CD14-positive monocyte (primary cell): Measurements from ENCODE around the gene CCNB1. TPM values are rescaled to one million over a fixed set of nuclear protein-coding genes. Genes with fewer than 3 reads are reported as not detected.

Experiments
- DNase-seq, 3 donors: peaks; one replicate each; pipeline ENCODE4 v3.0.0-alpha.2; 2011 to 2022
- H2AFZ ChIP-seq: 2 replicates; pipeline ENCODE4 v1.6.0; 2012; ENCODE audit warnings: mild to moderate bottlenecking, low read depth, low read length, inconsistent platforms; ENCODE audit not compliant: insufficient read depth, poor library complexity, severe bottlenecking
- H3K27ac ChIP-seq, 2 donors: 1 replicate in 1 of 2; 2 replicates in 1 of 2; pipeline ENCODE4 v1.5.1; 2012 to 2013; ENCODE audit warnings: low read length in 2 of 2, control low read depth in 1 of 2, inconsistent platforms in 1 of 2, low read depth in 1 of 2, mild to moderate bottlenecking in 1 of 2
- H3K27me3 ChIP-seq, 2 donors: one replicate each; pipeline versions ENCODE4 v1.6.0 to v1.6.1; 2011 to 2013; ENCODE audit warnings: low read length in 2 of 2; ENCODE audit not compliant: control insufficient read depth in 2 of 2, insufficient read depth in 2 of 2
- H3K36me3 ChIP-seq, 2 donors: replicated peaks in 1 of 2; 1 replicate in 1 of 2; 2 replicates in 1 of 2; pipeline versions ENCODE4 v1.5.1 to v1.6.1; 2012 to 2013; ENCODE audit warnings: low read length in 2 of 2, control low read depth in 1 of 2, inconsistent platforms in 1 of 2, mild to moderate bottlenecking in 1 of 2; ENCODE audit not compliant: insufficient read depth in 2 of 2, control insufficient read depth in 1 of 2
- H3K4me1 ChIP-seq, 2 donors: 1 replicate in 1 of 2; 2 replicates in 1 of 2; pipeline versions ENCODE4 v1.5.1 to v1.6.1; 2012 to 2013; ENCODE audit warnings: low read length in 2 of 2, control low read depth in 1 of 2, inconsistent platforms in 1 of 2, mild to moderate bottlenecking in 1 of 2, moderate library complexity in 1 of 2; ENCODE audit not compliant: insufficient read depth in 2 of 2, control insufficient read depth in 1 of 2
- H3K4me2 ChIP-seq: replicated peaks from 2 replicates; pipeline ENCODE3; 2012; ENCODE audit warnings: low read length, moderate library complexity, mild to moderate bottlenecking; ENCODE audit not compliant: poor library complexity, severe bottlenecking; ENCODE audit errors: extremely low read depth
- H3K4me3 ChIP-seq, 3 experiments: fragments of 200-600 bp in 1 of 3; sonication (generic) in 1 of 3; replicated peaks in 1 of 3; 1 replicate in 2 of 3; 2 replicates in 1 of 3; pipeline ENCODE4 v1.5.1; 2011 to 2013; ENCODE audit warnings: low read length in 3 of 3, mild to moderate bottlenecking in 3 of 3, control low read depth in 2 of 3, low read depth in 2 of 3, inconsistent platforms in 1 of 3, moderate library complexity in 1 of 3
- H3K79me2 ChIP-seq: 2 replicates; pipeline ENCODE4 v1.6.0; 2012; ENCODE audit warnings: mild to moderate bottlenecking, control low read depth, inconsistent platforms, low read length, moderate library complexity; ENCODE audit not compliant: insufficient read depth
- H3K9ac ChIP-seq: 2 replicates; pipeline ENCODE4 v1.6.0; 2017; ENCODE audit warnings: low read length, mild to moderate bottlenecking; ENCODE audit not compliant: insufficient read depth, poor library complexity, severe bottlenecking
- H3K9me3 ChIP-seq, 2 donors: replicated peaks in 1 of 2; 1 replicate in 1 of 2; 2 replicates in 1 of 2; pipeline versions ENCODE4 v1.5.1 to v1.6.1; 2012 to 2013; ENCODE audit warnings: low read length in 2 of 2, control low read depth in 1 of 2; ENCODE audit not compliant: control insufficient read depth in 1 of 2, insufficient read depth in 1 of 2
- H4K20me1 ChIP-seq: 2 replicates; pipeline ENCODE4 v1.6.0; 2012; ENCODE audit warnings: mild to moderate bottlenecking, low read length, control low read depth, moderate library complexity; ENCODE audit not compliant: insufficient read depth
- H3K27ac Mint-ChIP-seq, 7 donors: one replicate each; pipeline ENCODE4 v1.8.0; 2020; ENCODE audit warnings: mild to moderate bottlenecking in 7 of 7, mixed read lengths in 7 of 7, moderate library complexity in 6 of 7, inconsistent platforms in 2 of 7
- H3K27me3 Mint-ChIP-seq, 3 donors: one replicate each; pipeline ENCODE4 v1.8.0; 2021 to 2022; ENCODE audit warnings: low read depth in 3 of 3, mild to moderate bottlenecking in 3 of 3, mixed read lengths in 3 of 3, moderate library complexity in 3 of 3, inconsistent platforms in 1 of 3
- H3K36me3 Mint-ChIP-seq, 2 donors: one replicate each; pipeline ENCODE4 v1.8.0; 2020; ENCODE audit warnings: mixed read lengths in 2 of 2, inconsistent platforms in 1 of 2, mild to moderate bottlenecking in 1 of 2
- H3K4me1 Mint-ChIP-seq: one replicate; pipeline ENCODE4 v1.8.0; 2020; ENCODE audit warnings: mild to moderate bottlenecking, mixed read lengths
- H3K4me3 Mint-ChIP-seq, 2 donors: one replicate each; pipeline ENCODE4 v1.8.0; 2020; ENCODE audit warnings: mild to moderate bottlenecking in 2 of 2, mixed read lengths in 2 of 2, moderate library complexity in 1 of 2
- H3K9me3 Mint-ChIP-seq, 7 donors: one replicate each; pipeline ENCODE4 v1.8.0; 2020 to 2022; ENCODE audit warnings: mixed read lengths in 7 of 7, mild to moderate bottlenecking in 6 of 7, moderate library complexity in 6 of 7, inconsistent platforms in 2 of 7
- WGBS: methylation state at CpG from one replicate; pipeline ENCODE4 v1.1.5; 2013; ENCODE audit warnings: missing lambda C conversion rate; ENCODE audit not compliant: insufficient coverage; 5-methylcytosine and 5-hydroxymethylcytosine counted together
- intact Hi-C, 2 donors: fragments of 100-400 bp; cut with micrococcal nuclease; formaldehyde crosslinking; loops; one replicate each; pipeline versions ENCODE4 v1.15.0 to v1.15.1; 2023
- polyA plus RNA-seq, 3 donors: library from polyadenylated mRNA; depleted of rRNA in 1 of 3; unstranded in 2 of 3; stranded (reverse) in 1 of 3; fragments of 300-500 nt in 2 of 3; fragments of >200 nt in 1 of 3; fragmentation: Illumina TruSeq in 2 of 3; gene quantifications; 1 replicate in 2 of 3; 2 replicates in 1 of 3; pipeline ENCODE4 v1.2.3, GENCODE V29; 2012 to 2021
- TF ChIP-seq, protein P1 (sequence below): fragments of 200-600 bp; IDR thresholded peaks from one replicate; pipeline ENCODE4 v1.8.0; 2022; ENCODE audit warnings: antibody characterized with exemption, mild to moderate bottlenecking

CCNB1 gene
- polyA plus RNA-seq, 3 donors = 0.64 to 2.6 (median 1.6) TPM

DNA sequence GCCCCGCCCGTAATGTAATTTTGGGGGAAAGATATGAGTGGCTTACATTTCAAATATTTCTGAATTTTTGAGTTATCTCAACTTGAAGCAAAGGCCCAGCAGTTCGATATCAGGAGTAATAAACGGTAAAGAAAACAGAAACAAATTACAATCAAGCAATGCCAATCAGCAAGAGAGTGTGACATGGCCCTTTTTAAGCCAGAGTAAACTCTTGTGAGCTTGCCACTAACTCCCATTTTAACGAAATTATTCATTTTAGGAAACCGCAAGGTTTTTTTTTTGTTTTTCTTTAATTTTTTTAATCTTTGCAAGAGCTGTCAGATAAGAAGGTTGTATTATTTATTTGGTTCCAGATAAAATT lies 50.2 kb downstream of the CCNB1 start:
- H3K4me2 ChIP-seq = peak overlapping the region; percentile 82
- Mint-ChIP-seq H3K4me1 (peaks cover 11% of the 10 kb centered on the region), H3K36me3 (peaks cover 7 to 17% of the 10 kb centered on the region in 2 donors), H3K27ac (peak overlapping the region in 5 of 7 donors; percentile 10 to 98 (median 83)), H3K27me3 (peaks cover 0 to 3% (median 0%) of the 10 kb centered on the region in 3 donors), H3K9me3 (peaks cover 0 to 3% (median 0%) of the 10 kb centered on the region in 7 donors), H3K4me3 (peak overlapping the region; percentile 98 to 100)
- peak overlapping the region in 1 of 2 donors; percentile 87 for H3K27ac ChIP-seq
- H3K4me1 ChIP-seq = peaks cover 4 to 19% of the 10 kb centered on the region in 2 donors
- H3K79me2 ChIP-seq = peaks cover 34% of the 10 kb centered on the region
- H4K20me1 ChIP-seq = peaks cover 11% of the 10 kb centered on the region
- no peaks in the 10 kb centered on the region for H3K27me3 ChIP-seq
- TF ChIP-seq, protein P1, sequence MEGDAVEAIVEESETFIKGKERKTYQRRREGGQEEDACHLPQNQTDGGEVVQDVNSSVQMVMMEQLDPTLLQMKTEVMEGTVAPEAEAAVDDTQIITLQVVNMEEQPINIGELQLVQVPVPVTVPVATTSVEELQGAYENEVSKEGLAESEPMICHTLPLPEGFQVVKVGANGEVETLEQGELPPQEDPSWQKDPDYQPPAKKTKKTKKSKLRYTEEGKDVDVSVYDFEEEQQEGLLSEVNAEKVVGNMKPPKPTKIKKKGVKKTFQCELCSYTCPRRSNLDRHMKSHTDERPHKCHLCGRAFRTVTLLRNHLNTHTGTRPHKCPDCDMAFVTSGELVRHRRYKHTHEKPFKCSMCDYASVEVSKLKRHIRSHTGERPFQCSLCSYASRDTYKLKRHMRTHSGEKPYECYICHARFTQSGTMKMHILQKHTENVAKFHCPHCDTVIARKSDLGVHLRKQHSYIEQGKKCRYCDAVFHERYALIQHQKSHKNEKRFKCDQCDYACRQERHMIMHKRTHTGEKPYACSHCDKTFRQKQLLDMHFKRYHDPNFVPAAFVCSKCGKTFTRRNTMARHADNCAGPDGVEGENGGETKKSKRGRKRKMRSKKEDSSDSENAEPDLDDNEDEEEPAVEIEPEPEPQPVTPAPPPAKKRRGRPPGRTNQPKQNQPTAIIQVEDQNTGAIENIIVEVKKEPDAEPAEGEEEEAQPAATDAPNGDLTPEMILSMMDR = no peak
- intact Hi-C loops = loop anchor here in 1 of 2 donors (2.0 to 5.0 kb wide), 3 partner anchors 26 to 150 kb away; partner anchors contain the start of genes AK6, CCNB1, RAD17 and TAF9
- no peaks in the 10 kb centered on the region for H3K36me3 ChIP-seq
- peak overlapping the region; percentile 86 to 98 (median 96) for H3K4me3 ChIP-seq
- peak overlapping the region; percentile 71 for H3K9ac ChIP-seq
- no peak for DNase-seq
- peak overlapping the region; percentile 99 for H2AFZ ChIP-seq
- H3K9me3 ChIP-seq = no peaks in the 10 kb centered on the region
- WGBS = 50% methylated on average over 2 of the region's 6 CpGs

DNA sequence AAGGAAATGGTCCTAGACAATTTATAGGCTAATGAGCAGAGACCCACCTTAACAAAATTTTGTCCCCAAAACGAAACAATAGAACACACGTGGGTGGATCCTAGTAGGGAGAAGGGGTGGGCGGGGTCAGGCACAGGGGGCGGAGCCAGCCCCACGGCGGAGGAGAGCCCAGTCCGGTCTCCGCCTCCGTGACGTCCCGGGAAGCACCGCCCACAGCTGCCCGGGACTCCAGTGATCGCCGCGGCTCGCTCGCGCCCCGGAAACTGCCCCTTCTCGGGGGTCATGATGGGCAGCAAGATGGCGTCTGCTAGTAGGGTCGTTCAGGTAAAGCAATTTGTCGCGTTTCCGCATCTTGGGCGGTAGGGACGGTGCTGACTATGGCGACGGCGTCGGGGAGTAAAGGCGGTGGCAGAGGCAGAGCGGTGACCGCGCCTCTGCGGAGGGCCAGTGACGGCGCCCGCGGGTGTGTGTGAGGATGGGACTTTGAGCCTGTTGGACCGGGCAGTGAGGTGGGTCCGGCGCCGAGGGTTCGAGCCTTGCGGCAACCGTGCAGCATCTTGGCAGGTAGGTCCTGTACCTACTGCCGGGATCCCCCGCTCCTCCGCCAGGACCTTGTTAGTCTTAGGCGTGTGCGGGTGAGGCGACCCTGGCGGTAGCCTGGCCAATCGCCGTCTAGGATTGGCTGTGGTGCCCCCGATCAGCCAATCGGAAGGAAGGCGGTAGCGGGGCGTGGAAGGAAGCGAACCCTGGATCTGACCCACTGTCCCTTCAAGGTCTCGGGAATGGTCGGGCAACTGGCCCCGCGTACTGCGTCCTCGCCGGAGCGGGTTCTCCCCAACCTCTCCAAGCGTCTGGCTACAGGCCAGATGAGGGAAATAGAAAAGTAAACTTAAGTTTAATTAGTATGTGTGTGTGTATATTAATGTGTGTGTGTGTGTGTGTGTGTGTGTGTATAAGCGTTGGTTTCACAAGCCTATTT lies 50.9 kb downstream of the CCNB1 start:
- Histone ChIP-seq H2AFZ (peak overlapping the region; percentile 99), H3K4me3 (peak overlapping the region; percentile 86 to 98 (median 96)), H3K79me2 (peaks cover 40% of the 10 kb centered on the region), H3K4me1 (peaks cover 4 to 19% of the 10 kb centered on the region in 2 donors), H3K9me3 (no peaks in the 10 kb centered on the region), H3K4me2 (peak overlapping the region; percentile 82), H4K20me1 (peaks cover 16% of the 10 kb centered on the region), H3K36me3 (no peaks in the 10 kb centered on the region), H3K9ac (peak overlapping the region; percentile 71), H3K27ac (peak overlapping the region; percentile 87), H3K27me3 (no peaks in the 10 kb centered on the region)
- peak; percentile 92 to 96 (median 93) for DNase-seq
- Mint-ChIP-seq H3K4me1 (peaks cover 11% of the 10 kb centered on the region), H3K36me3 (peaks cover 7 to 19% of the 10 kb centered on the region in 2 donors), H3K27ac (peak overlapping the region; percentile 98 to 99 (median 98)), H3K4me3 (peak overlapping the region; percentile 98 to 100), H3K9me3 (peaks cover 0 to 3% (median 0%) of the 10 kb centered on the region in 7 donors), H3K27me3 (peaks cover 0 to 3% (median 0%) of the 10 kb centered on the region in 3 donors)
- TF ChIP-seq, protein P1 = peak; percentile 20
- under 1% methylated on average over 59 of the region's 73 CpGs for WGBS
- intact Hi-C loops = loop anchor here in 1 of 2 donors (2.0 to 5.0 kb wide), 3 partner anchors 27 to 149 kb away; partner anchors contain the start of genes AK6, CCNB1, RAD17 and TAF9
